ENCODE data around the gene CORO2A. TPM values are rescaled to one million over a fixed set of nuclear protein-coding genes. Genes with fewer than 3 reads are reported as not detected.
A peak's percentile ranks its signal among the peaks of the same experiment; 100 is the strongest.

The CORO2A gene
- total and polyA plus RNA-seq, 2 of the 13 experiments (the other 11 are each of a cell fraction or from before 2014, with no cell fraction given), result 14.4 to 15.3 TPM

DNA sequence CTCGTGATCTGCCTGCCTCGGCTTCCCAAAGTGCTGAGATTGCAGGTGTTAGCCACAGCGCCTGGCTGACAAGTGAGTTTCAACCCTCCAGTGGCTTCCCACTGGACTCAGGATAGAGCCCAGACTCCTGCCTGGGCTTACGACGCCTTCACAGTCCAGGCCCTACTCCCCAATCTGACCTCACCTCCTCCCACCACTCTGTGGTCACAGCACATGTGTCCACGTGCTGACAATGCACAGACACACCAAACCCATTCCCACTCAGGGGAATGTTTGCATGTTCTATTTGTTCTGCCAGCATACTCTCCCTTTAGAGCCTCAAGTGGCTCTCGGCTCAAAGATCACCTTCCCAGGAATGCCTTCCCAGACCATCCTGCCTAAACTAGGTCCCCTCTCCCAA is 42.3 kb downstream of the CORO2A start (continued):
- TF ChIP-seq SMAD9 (CRISPR knock-in tag; IDR thresholded peaks at IDR 0.05) (no peak), IRF2 (CRISPR knock-in tag; IDR thresholded peaks at IDR 0.05) (no peak), TEAD3 (CRISPR knock-in tag; optimal IDR thresholded peaks at IDR 0.05; ENCODE audit: borderline replicate concordance) (peak; percentile 79), ZNF556 (CRISPR knock-in tag; IDR thresholded peaks at IDR 0.05; ENCODE audit: borderline replicate concordance) (no peak), HOXA5 (CRISPR knock-in tag; IDR thresholded peaks at IDR 0.05) (no peak), NR1H2 (CRISPR knock-in tag; IDR thresholded peaks at IDR 0.05; ENCODE audit: borderline replicate concordance, low read depth) (no peak), NR2F2 (IDR thresholded peaks at IDR 0.05; ENCODE audit: borderline replicate concordance, low read depth) (no peak), CHD2 (IDR thresholded peaks at IDR 0.05; ENCODE audit: low read depth, low read length) (no peak), ZNF333 (CRISPR knock-in tag; IDR thresholded peaks at IDR 0.05; ENCODE audit: borderline replicate concordance) (no peak), HDAC1 (CRISPR knock-in tag; IDR thresholded peaks at IDR 0.05) (peak; percentile 48; the same call in 1 of the 2 replicates), FLYWCH1 (CRISPR knock-in tag; IDR thresholded peaks at IDR 0.05) (no peak), FOXK2 (IDR thresholded peaks at IDR 0.05) (no peak), NFE2L1 (CRISPR knock-in tag; IDR thresholded peaks at IDR 0.05; ENCODE audit: borderline replicate concordance) (no peak), JARID2 (CRISPR knock-in tag; IDR thresholded peaks at IDR 0.05; ENCODE audit: insufficient replicate concordance) (no peak), STAT5B (CRISPR knock-in tag; IDR thresholded peaks at IDR 0.05) (no peak), ZNF143 (CRISPR knock-in tag; IDR thresholded peaks at IDR 0.05) (no peak), DPF2 (CRISPR knock-in tag; IDR thresholded peaks at IDR 0.05; ENCODE audit: borderline replicate concordance, low read depth) (no peak), DR1 (CRISPR knock-in tag; IDR thresholded peaks at IDR 0.05) (no peak), ZNF451 (CRISPR knock-in tag; IDR thresholded peaks at IDR 0.05) (no peak)
- TF ChIP-seq, protein P1, sequence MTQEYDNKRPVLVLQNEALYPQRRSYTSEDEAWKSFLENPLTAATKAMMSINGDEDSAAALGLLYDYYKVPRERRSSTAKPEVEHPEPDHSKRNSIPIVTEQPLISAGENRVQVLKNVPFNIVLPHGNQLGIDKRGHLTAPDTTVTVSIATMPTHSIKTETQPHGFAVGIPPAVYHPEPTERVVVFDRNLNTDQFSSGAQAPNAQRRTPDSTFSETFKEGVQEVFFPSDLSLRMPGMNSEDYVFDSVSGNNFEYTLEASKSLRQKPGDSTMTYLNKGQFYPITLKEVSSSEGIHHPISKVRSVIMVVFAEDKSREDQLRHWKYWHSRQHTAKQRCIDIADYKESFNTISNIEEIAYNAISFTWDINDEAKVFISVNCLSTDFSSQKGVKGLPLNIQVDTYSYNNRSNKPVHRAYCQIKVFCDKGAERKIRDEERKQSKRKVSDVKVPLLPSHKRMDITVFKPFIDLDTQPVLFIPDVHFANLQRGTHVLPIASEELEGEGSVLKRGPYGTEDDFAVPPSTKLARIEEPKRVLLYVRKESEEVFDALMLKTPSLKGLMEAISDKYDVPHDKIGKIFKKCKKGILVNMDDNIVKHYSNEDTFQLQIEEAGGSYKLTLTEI (CRISPR knock-in tag; conservative IDR thresholded peaks at IDR 0.05), result no peak
- TF ChIP-seq, protein P2, sequence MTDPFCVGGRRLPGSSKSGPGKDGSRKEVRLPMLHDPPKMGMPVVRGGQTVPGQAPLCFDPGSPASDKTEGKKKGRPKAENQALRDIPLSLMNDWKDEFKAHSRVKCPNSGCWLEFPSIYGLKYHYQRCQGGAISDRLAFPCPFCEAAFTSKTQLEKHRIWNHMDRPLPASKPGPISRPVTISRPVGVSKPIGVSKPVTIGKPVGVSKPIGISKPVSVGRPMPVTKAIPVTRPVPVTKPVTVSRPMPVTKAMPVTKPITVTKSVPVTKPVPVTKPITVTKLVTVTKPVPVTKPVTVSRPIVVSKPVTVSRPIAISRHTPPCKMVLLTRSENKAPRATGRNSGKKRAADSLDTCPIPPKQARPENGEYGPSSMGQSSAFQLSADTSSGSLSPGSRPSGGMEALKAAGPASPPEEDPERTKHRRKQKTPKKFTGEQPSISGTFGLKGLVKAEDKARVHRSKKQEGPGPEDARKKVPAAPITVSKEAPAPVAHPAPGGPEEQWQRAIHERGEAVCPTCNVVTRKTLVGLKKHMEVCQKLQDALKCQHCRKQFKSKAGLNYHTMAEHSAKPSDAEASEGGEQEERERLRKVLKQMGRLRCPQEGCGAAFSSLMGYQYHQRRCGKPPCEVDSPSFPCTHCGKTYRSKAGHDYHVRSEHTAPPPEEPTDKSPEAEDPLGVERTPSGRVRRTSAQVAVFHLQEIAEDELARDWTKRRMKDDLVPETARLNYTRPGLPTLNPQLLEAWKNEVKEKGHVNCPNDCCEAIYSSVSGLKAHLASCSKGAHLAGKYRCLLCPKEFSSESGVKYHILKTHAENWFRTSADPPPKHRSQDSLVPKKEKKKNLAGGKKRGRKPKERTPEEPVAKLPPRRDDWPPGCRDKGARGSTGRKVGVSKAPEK (CRISPR knock-in tag; IDR thresholded peaks at IDR 0.05; ENCODE audit: borderline replicate concordance), result no peak
- TF ChIP-seq, protein P3, sequence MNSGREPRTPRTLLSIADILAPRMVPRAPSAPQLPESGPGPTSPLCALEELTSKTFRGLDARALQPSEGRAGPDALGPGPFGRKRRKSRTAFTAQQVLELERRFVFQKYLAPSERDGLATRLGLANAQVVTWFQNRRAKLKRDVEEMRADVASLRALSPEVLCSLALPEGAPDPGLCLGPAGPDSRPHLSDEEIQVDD (CRISPR knock-in tag; IDR thresholded peaks at IDR 0.05; ENCODE audit: borderline replicate concordance), result no peak
- TF ChIP-seq, protein P4, sequence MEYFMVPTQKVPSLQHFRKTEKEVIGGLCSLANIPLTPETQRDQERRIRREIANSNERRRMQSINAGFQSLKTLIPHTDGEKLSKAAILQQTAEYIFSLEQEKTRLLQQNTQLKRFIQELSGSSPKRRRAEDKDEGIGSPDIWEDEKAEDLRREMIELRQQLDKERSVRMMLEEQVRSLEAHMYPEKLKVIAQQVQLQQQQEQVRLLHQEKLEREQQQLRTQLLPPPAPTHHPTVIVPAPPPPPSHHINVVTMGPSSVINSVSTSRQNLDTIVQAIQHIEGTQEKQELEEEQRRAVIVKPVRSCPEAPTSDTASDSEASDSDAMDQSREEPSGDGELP (IDR thresholded peaks at IDR 0.05; ENCODE audit: borderline replicate concordance, low read depth), result no peak
- TF ChIP-seq, protein P5, sequence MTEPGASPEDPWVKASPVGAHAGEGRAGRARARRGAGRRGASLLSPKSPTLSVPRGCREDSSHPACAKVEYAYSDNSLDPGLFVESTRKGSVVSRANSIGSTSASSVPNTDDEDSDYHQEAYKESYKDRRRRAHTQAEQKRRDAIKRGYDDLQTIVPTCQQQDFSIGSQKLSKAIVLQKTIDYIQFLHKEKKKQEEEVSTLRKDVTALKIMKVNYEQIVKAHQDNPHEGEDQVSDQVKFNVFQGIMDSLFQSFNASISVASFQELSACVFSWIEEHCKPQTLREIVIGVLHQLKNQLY (CRISPR knock-in tag; IDR thresholded peaks at IDR 0.05), result peak; percentile 78; the same call in 1 of the 2 replicates

Measured in HepG2 (cell line).